Gastrocnemius medialis (tissue), 4 donors: ENCODE data around the gene PTPRT.

ENCODE experiments used
- CTCF ChIP-seq, 5 experiments: fragments of 450-650 bp in 3 of 5; fragments of 200-600 bp in 2 of 5; sonication (generic) in 2 of 5; IDR thresholded peaks in 4 of 5; conservative IDR thresholded peaks in 1 of 5; 1 replicate in 4 of 5; 2 replicates in 1 of 5; pipeline ENCODE4 v1.5.1; 2016 to 2019; ENCODE audit warnings: antibody characterized with exemption in 5 of 5, mild to moderate bottlenecking in 3 of 5, moderate library complexity in 3 of 5
- POLR2A ChIP-seq, 2 donors: fragments of 450-650 bp; IDR thresholded peaks; one replicate each; pipeline ENCODE4 v1.6.1; 2017; ENCODE audit warnings: antibody characterized with exemption in 2 of 2, mild to moderate bottlenecking in 2 of 2, moderate library complexity in 2 of 2

GRCh38 chr20:42161228-42161829 is 1028.4 kb downstream of the PTPRT start:
- TF ChIP-seq POLR2A (IDR thresholded peaks at IDR 0.05) (no peak), CTCF (IDR thresholded peaks at IDR 0.05 in 4 of 5, conservative IDR thresholded peaks at IDR 0.05 in 1 of 5) (no peak)
